Esophagus squamous epithelium (tissue), 4 donors: ENCODE measurements around the gene OR2V2.

Experiments used
- CTCF ChIP-seq, 6 experiments: fragments of 450-650 bp in 4 of 6; fragments of 200-600 bp in 2 of 6; sonication (generic) in 2 of 6; IDR thresholded peaks; one replicate each; pipeline ENCODE4 v1.5.1; 2016 to 2019; ENCODE audit warnings: antibody characterized with exemption in 6 of 6, mild to moderate bottlenecking in 4 of 6, moderate library complexity in 4 of 6
- POLR2A ChIP-seq, 4 donors: fragments of 450-650 bp; IDR thresholded peaks; one replicate each; pipeline ENCODE4 v1.6.1; 2017; ENCODE audit warnings: antibody characterized with exemption in 4 of 4, mild to moderate bottlenecking in 4 of 4, moderate library complexity in 3 of 4

- TF ChIP-seq POLR2A (IDR thresholded peaks at IDR 0.05), result no peak
- no peak for TF ChIP-seq CTCF (IDR thresholded peaks at IDR 0.05)
Measured at GRCh38 chr5:181100121-181100875, 47.1 kb upstream of the OR2V2 start.
